SH-SY5Y (cell line): ENCODE results near the gene TMEM181.

Experiments
- GATA2 ChIP-seq: IDR thresholded peaks from 2 replicates; pipeline ENCODE4 v1.6.1; 2011; ENCODE audit warnings: mild to moderate bottlenecking, low read depth, low read length
- GATA3 ChIP-seq: IDR thresholded peaks from 2 replicates; pipeline ENCODE4 v1.6.1; 2011; ENCODE audit warnings: low read depth, mild to moderate bottlenecking, low read length, moderate library complexity

- no peak for TF ChIP-seq GATA2
- TF ChIP-seq GATA3: no peak
Measured at GRCh38 chr6:158662954-158663624, 103.2 kb downstream of the TMEM181 start.
